ENCODE data around the gene LRRC49. TPM values are rescaled to one million over a fixed set of nuclear protein-coding genes. Genes with fewer than 3 reads are reported as not detected.

Gene LRRC49
- total RNA-seq, 1 experiment from 2014 or later: 8.3 TPM

DNA sequence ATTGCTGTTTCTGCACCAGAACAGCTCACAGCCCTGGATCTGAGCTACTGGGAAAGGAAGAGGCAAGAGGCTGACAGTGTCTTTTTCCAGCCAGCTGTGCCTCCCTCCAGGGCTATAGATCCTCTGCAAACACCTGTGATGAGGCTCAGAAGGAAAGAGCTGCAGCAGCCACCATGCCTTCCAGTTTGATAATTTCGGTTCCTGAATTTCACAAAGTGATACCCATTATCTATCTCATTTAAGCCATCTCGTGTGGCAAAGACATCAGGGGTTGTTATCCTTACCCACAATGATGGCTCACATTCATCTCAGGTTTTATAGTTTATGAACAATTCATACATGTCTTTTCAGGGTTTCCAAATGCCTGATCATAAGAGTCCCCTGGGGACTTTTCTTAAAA is 36.9 kb upstream of the LRRC49 start:
- H3K4ac ChIP-seq (ENCODE audit: low read depth, low read length): no peak overlapping the region
- Mint-ChIP-seq H3K27me3 (ENCODE audit: low read depth) (peaks cover 30% of the 10 kb centered on the region), H3K36me3 (ENCODE audit: insufficient read depth in 1 of 3, low read depth in 3 of 3) (peaks cover 8 to 10% (median 9%) of the 10 kb centered on the region in 3 experiments), H3K9me3 (peaks cover 0 to 2% of the 10 kb centered on the region in 2 experiments; a peak in 1 of 5 replicates), H3K27ac (no peak overlapping the region), H3K4me3 (no peak overlapping the region), H3K4me1 (peaks cover 13 to 16% of the 10 kb centered on the region in 2 experiments)
- H2BK12ac ChIP-seq (ENCODE audit: insufficient read length, low read depth, low read length): no peak overlapping the region
- H3K14ac ChIP-seq (ENCODE audit: insufficient read depth, low read length): no peak overlapping the region
- H2BK5ac ChIP-seq (ENCODE audit: insufficient read length, low read length): no peak overlapping the region
- no peak overlapping the region for H4K5ac ChIP-seq (ENCODE audit: insufficient read length, low read depth, low read length)
- H4K20me1 ChIP-seq (ENCODE audit: control insufficient read depth, insufficient read depth, insufficient read length): no peaks in the 10 kb centered on the region
- H3K18ac ChIP-seq (ENCODE audit: insufficient read length, low read depth, low read length): no peak overlapping the region
- no peak overlapping the region for H4K91ac ChIP-seq (ENCODE audit: insufficient read length, low read depth, low read length)
- peaks cover 12% of the 10 kb centered on the region for H3K23me2 ChIP-seq (ENCODE audit: insufficient read length, low read depth, low read length, poor library complexity, severe bottlenecking)
- no peak overlapping the region for H2BK120ac ChIP-seq (ENCODE audit: low read depth, low read length, poor library complexity, severe bottlenecking)
- no peak overlapping the region for H3T11ph ChIP-seq (ENCODE audit: low read length)
- no peaks in the 10 kb centered on the region for H3K9me3 ChIP-seq (ENCODE audit: control insufficient read depth, low read depth, low read length)
- no peaks in the 10 kb centered on the region for H3K79me2 ChIP-seq (ENCODE audit: insufficient read depth, low read length)
- no peak for DNase-seq
- no peak overlapping the region for H3K23ac ChIP-seq (ENCODE audit: insufficient read length, low read depth, low read length)
- H3K27ac ChIP-seq (ENCODE audit: insufficient read length, low read depth, low read length): no peak overlapping the region
- no peak overlapping the region for H3K9ac ChIP-seq (ENCODE audit: extremely low read depth, insufficient read length, low read length)
- H3K79me1 ChIP-seq (ENCODE audit: insufficient read depth, low read depth, low read length, poor library complexity, severe bottlenecking): no peaks in the 10 kb centered on the region
- H4K8ac ChIP-seq (replicated peaks; ENCODE audit: insufficient read length, low read depth, low read length): no peak overlapping the region
- no peaks in the 10 kb centered on the region for H3K4me1 ChIP-seq (ENCODE audit: insufficient read depth, low read length)
- no peak overlapping the region for H2AK5ac ChIP-seq (ENCODE audit: insufficient read length, low read length)
- TF ChIP-seq, protein P1, sequence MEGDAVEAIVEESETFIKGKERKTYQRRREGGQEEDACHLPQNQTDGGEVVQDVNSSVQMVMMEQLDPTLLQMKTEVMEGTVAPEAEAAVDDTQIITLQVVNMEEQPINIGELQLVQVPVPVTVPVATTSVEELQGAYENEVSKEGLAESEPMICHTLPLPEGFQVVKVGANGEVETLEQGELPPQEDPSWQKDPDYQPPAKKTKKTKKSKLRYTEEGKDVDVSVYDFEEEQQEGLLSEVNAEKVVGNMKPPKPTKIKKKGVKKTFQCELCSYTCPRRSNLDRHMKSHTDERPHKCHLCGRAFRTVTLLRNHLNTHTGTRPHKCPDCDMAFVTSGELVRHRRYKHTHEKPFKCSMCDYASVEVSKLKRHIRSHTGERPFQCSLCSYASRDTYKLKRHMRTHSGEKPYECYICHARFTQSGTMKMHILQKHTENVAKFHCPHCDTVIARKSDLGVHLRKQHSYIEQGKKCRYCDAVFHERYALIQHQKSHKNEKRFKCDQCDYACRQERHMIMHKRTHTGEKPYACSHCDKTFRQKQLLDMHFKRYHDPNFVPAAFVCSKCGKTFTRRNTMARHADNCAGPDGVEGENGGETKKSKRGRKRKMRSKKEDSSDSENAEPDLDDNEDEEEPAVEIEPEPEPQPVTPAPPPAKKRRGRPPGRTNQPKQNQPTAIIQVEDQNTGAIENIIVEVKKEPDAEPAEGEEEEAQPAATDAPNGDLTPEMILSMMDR (conservative IDR thresholded peaks at IDR 0.05): no peak
- H3K4me2 ChIP-seq (ENCODE audit: insufficient read depth, insufficient read length, low read length): no peak overlapping the region
- H2AFZ ChIP-seq (ENCODE audit: low read length): no peak overlapping the region
- H2BK20ac ChIP-seq (ENCODE audit: low read depth, low read length, poor library complexity, severe bottlenecking): no peak overlapping the region
- no peak overlapping the region for H3K56ac ChIP-seq (ENCODE audit: insufficient read length, low read depth, low read length)
- no peaks in the 10 kb centered on the region for H3K27me3 ChIP-seq (ENCODE audit: insufficient read depth, low read length)
- WGBS (ENCODE audit: extremely low coverage, insufficient read length, low lambda C conversion rate): no CpG with 5 or more reads among the region's 2 CpGs
- no peak overlapping the region for H2BK15ac ChIP-seq (ENCODE audit: low read depth, low read length)
